Measurements from ENCODE around the gene MCCC1.

- TF ChIP-seq CTCF (IDR thresholded peaks at IDR 0.05) (no peak), POLR2AphosphoS5 (IDR thresholded peaks at IDR 0.05) (no peak), EP300 (IDR thresholded peaks at IDR 0.05) (no peak), POLR2A (IDR thresholded peaks at IDR 0.05) (no peak)
Measured at GRCh38 chr3:183087184-183087583, 12.1 kb downstream of the MCCC1 start.

Measured in suprapubic skin (tissue), 4 donors.